GM12865 (cell line): ENCODE measurements around the gene ALG5.

ENCODE experiments used
- DNase-seq: peaks from one replicate; pipeline ENCODE4 v3.0.0; 2010; ENCODE audit warnings: low read depth
- H3K4me3 ChIP-seq: 2 replicates; pipeline ENCODE4 v1.5.1; 2011; ENCODE audit warnings: mild to moderate bottlenecking, low read depth, low read length, control low read depth
- TF ChIP-seq, protein P1 (sequence below): IDR thresholded peaks from 2 replicates; pipeline ENCODE4 v1.5.1; 2011; ENCODE audit warnings: low read length, control low read depth, low read depth, inconsistent platforms; ENCODE audit not compliant: insufficient read depth; ENCODE audit errors: missing control alignments

Gene ALG5, protein sequence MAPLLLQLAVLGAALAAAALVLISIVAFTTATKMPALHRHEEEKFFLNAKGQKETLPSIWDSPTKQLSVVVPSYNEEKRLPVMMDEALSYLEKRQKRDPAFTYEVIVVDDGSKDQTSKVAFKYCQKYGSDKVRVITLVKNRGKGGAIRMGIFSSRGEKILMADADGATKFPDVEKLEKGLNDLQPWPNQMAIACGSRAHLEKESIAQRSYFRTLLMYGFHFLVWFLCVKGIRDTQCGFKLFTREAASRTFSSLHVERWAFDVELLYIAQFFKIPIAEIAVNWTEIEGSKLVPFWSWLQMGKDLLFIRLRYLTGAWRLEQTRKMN

DNA sequence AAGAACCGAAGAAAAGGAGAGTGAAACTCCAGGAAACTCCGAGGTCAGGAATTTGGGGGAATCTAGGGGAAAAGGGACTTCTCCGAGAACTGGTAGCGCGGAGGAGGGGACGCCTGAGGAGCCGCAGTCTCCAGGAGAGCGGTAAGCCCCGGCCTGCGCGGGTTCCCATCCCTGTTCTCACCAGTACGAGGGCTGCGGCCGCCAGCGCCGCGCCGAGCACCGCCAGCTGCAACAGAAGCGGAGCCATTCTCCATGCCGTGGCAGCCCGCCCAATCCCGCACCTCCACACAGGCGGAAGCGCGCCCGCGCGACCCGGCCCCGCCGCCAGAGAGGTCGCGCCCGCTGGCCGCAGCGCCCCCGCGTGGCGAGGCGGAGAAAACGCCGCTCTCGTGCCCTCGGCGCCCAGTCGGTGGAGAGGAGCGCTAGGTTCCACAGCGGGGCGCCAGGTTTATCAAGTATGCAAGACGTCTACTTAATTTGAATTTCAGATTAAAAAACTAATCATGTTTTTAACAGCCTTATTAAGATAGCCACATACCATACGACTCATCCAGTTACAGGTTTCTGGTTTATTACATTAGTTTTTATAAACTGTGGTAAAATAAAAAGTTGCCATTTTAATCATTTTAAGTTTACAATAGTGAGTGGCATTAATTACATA is at the start of gene ALG5:
Gene ALG5 (minus strand): TSS at position 287 of the 661 bp plus-strand sequence. CDS start 40 bp downstream, at position 247.
- peak; percentile 94 for DNase-seq
- TF ChIP-seq, protein P1, sequence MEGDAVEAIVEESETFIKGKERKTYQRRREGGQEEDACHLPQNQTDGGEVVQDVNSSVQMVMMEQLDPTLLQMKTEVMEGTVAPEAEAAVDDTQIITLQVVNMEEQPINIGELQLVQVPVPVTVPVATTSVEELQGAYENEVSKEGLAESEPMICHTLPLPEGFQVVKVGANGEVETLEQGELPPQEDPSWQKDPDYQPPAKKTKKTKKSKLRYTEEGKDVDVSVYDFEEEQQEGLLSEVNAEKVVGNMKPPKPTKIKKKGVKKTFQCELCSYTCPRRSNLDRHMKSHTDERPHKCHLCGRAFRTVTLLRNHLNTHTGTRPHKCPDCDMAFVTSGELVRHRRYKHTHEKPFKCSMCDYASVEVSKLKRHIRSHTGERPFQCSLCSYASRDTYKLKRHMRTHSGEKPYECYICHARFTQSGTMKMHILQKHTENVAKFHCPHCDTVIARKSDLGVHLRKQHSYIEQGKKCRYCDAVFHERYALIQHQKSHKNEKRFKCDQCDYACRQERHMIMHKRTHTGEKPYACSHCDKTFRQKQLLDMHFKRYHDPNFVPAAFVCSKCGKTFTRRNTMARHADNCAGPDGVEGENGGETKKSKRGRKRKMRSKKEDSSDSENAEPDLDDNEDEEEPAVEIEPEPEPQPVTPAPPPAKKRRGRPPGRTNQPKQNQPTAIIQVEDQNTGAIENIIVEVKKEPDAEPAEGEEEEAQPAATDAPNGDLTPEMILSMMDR: peak; percentile 90
- peak within 1 kb of the TSS; percentile 82 for H3K4me3 ChIP-seq

DNA sequence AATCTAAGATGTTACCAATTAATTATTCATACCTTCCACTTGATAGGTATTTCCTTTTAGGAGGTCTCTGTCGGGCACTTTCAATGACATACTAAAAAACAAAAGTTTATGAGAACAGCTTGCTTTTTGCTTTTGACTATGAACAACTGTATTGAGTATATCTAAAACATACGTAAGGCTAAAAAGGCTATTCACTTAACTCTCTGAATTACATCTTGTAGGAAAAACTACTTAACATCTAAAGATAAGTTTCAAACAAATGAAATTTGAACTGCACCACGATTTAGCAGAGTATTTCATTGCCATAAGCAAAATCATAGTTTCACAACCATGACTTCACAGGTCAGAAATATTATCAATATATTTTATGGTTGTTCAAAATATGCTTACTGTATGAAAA is 48.7 kb upstream of the ALG5 start:
- H3K4me3 ChIP-seq: no peak overlapping the region
- TF ChIP-seq, protein P1: no peak
- DNase-seq: no peak

DNA sequence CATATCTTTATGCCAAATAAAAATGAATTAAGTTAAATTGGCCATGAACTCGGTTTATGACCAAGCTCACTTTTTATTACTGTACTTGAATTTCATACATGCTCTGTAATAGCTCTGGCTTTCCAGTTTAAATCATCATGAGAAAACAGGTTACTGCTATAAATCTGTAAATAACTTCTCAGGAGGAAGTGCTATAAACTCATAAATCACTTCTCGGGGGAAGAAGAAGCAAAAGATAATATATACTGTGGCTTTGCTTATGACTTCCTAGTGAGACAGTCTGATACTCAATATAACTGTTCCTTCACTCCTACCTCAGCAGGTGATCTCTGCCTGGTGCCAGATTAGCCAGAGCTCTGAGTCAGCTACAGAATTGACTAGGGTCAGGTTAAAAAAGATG is 47.9 kb upstream of the ALG5 start:
- no peak overlapping the region for H3K4me3 ChIP-seq
- TF ChIP-seq, protein P1: no peak
- DNase-seq: no peak

DNA sequence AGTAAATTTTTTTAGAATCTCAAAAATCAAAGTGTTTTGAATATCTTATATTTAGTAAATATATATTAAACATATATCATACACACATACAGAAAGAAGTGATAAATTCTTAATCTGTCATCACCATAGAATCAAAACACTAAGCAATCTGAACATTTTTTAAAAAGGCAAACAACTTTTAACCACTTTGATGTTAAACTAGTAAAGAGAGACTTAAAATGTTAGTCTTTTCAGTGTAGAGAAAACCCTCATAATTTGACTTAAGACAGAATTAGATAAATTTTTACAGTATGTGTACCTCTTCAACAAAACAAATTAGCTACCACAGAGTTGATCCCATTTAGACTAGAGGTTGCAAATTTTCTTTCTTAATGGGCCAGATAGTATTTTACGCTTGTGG is 46.9 kb upstream of the ALG5 start:
- DNase-seq: no peak
- TF ChIP-seq, protein P1: no peak
- H3K4me3 ChIP-seq: no peak overlapping the region

DNA sequence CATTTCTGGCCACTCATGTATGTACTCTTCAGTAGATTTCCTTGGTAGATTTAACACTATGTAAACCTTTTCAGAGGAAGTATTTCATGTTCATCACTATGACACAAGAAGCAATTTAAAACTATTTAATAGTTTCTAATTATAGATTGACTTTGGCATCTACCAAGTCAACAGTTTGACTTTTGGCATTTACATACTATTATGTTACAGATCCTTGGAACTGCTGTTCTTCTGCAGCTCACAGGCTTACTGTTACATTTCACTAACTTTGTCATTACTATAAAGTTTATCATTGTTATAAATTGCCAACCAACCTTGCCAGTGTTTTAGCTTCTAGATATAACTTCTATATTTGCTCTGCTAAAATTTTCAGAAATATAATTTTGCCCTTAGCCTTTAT is 41.6 kb upstream of the ALG5 start:
- TF ChIP-seq, protein P1: no peak
- no peak for DNase-seq
- H3K4me3 ChIP-seq: no peak overlapping the region

DNA sequence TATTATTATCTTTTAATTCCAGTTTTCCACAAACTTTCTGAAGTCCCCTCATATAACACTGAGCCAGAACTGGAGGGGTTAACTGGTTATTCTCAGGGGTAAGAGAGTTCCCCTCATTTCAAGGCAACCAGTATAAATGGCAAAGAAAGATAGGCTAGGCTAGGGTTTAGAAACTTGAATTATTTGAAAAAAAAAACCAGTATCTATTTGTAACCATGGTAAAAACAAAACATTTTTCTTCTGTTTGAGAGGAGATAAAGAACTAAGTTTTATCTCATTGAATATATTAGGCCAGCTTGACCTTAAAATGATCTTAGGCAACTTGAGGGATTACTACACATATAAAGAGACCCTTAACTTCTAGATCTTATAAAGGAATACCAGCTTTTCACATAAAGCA is 40.8 kb upstream of the ALG5 start:
- TF ChIP-seq, protein P1: no peak
- DNase-seq: no peak
- H3K4me3 ChIP-seq: no peak overlapping the region

DNA sequence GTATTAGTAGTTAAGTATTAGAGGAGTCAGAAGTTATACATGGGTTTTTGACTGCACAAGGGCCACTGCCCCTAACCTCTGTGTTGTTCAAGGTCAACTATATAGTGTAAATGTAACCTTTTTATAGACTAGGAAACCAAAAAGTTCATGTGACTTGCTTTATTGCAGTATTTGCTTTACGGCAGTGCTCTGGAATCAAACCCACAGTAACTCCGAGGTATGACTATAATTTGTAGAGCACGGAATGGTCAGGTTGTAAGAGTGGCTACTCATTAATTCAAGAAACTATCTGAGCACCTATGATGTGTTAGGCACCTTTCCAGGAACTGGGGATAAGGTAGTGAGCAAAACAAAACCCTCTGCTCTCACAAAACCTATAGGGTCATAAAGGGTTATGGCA is 38.1 kb upstream of the ALG5 start:
- H3K4me3 ChIP-seq: no peak overlapping the region
- TF ChIP-seq, protein P1: no peak
- no peak for DNase-seq
